ENCODE measurements around the gene CBLB. TPM values are rescaled to one million over a fixed set of nuclear protein-coding genes. Genes with fewer than 3 reads are reported as not detected.

Gene CBLB
- total and polyA plus RNA-seq, 2 of the 4 experiments (the other 2 are of a cell fraction) = 10.1 to 20.1 TPM

DNA sequence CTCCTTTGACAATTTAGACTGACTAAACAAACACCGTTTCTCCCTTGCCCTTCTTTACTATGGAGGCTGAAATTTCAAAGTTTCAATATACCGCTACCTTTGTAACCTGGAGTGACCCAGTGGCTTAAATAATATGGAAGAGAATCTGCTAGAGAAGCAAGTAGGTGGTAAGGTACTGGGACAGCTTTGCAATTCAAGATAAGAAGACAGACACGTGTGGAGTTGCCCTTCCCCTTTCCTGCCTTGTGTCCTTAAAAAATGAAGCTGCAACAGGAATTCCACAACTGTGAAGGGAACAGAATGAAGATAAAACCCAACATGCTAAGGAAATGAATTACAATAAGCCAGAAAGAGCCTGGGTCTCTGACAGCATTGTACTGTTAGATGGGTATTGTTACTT lies 26.4 kb downstream of the CBLB start:
- H2AK9ac ChIP-seq (replicated peaks; ENCODE audit: low read depth, low read length, poor library complexity) = no peak overlapping the region
- TF ChIP-seq MXI1 (IDR thresholded peaks at IDR 0.05; ENCODE audit: borderline replicate concordance, low read depth, low read length) (no peak), FOS (IDR thresholded peaks at IDR 0.05; ENCODE audit: low read depth, low read length) (no peak), RCOR1 (IDR thresholded peaks at IDR 0.05; ENCODE audit: insufficient replicate concordance, low read length) (no peak), BHLHE40 (IDR thresholded peaks at IDR 0.05; ENCODE audit: low read depth, low read length) (no peak), CHD1 (IDR thresholded peaks at IDR 0.05; ENCODE audit: low read depth, low read length) (no peak)
- ATAC-seq (ENCODE audit: low read depth) (no peak), DNase-seq (no peak)
- dilution Hi-C loops (cut with HindIII; ENCODE audit: low sequenced_read_pairs, unreplicated experiment) (no loop called here), in situ Hi-C loops (cut with MboI; ENCODE audit: low sequenced_read_pairs) (no loop called here), intact Hi-C loops (cut with micrococcal nuclease) (no loop called here)
- H3K4me3 ChIP-seq (ENCODE audit: insufficient read depth, low read depth, low read length) = no peak overlapping the region
- no peak overlapping the region for H3K56ac ChIP-seq (ENCODE audit: extremely low read depth, insufficient read depth, low read length)
- no peaks in the 10 kb centered on the region for H3K9me3 ChIP-seq (ENCODE audit: control insufficient read depth, insufficient read depth, low read length)
- no peak overlapping the region for H3K4ac ChIP-seq (ENCODE audit: low read depth, low read length)
- H3K23ac ChIP-seq (ENCODE audit: low read depth, low read length) = no peak overlapping the region; the same call in 1 of the 2 replicates
- 0% methylated on average over 1 of the region's 3 CpGs; no CpG with 5 or more reads in 1 of the 2 experiments for WGBS, 2 experiments (ENCODE audit: extremely low coverage in 2 of 2, insufficient read length in 1 of 2)
- BruUV-seq (replicated peaks) = no TSS peak
- peaks cover 4% of the 10 kb centered on the region; the same call in 1 of the 2 replicates for H3K4me1 ChIP-seq (ENCODE audit: control insufficient read depth, insufficient read depth, low read length)
- POLR2A ChIA-PET (ENCODE audit: unreplicated experiment) = no interaction called here
- no peaks in the 10 kb centered on the region; the same call in 1 of the 2 replicates for H3K9me1 ChIP-seq (ENCODE audit: insufficient read depth, low read length)
- H4K20me1 ChIP-seq (ENCODE audit: insufficient read depth, low read length) = no peaks in the 10 kb centered on the region
- peaks cover 7 to 10% of the 10 kb centered on the region in 2 experiments; a peak in 2 of 4 replicates for H3K79me1 ChIP-seq (ENCODE audit: low read depth in 1 of 2, low read length in 2 of 2)
- no peaks in the 10 kb centered on the region for H3K27me3 ChIP-seq (ENCODE audit: control insufficient read depth, insufficient read depth, low read length)
- no peak overlapping the region for H4K91ac ChIP-seq (ENCODE audit: insufficient read depth, low read depth, low read length)
- H2AK5ac ChIP-seq (ENCODE audit: low read depth, low read length) = no peak overlapping the region
- no peak overlapping the region for H3K27ac ChIP-seq (ENCODE audit: insufficient read depth, low read length)
- H3K14ac ChIP-seq (replicated peaks; ENCODE audit: low read depth, low read length) = no peak overlapping the region
- no peak overlapping the region for H4K5ac ChIP-seq (ENCODE audit: low read depth, low read length)
- CTCF ChIA-PET = no interaction called here
- H2BK15ac ChIP-seq (ENCODE audit: low read depth, low read length) = no peak overlapping the region
- H3K9ac ChIP-seq (ENCODE audit: low read depth, low read length) = no peak overlapping the region
- H2BK20ac ChIP-seq (ENCODE audit: low read depth, low read length) = no peak overlapping the region
- no peak overlapping the region for H2AFZ ChIP-seq (replicated peaks; ENCODE audit: low read length, poor library complexity)
- H2BK120ac ChIP-seq (ENCODE audit: low read depth, low read length) = no peak overlapping the region
- no peak overlapping the region for H3K18ac ChIP-seq (ENCODE audit: low read depth, low read length)
- no peak overlapping the region for H4K8ac ChIP-seq (ENCODE audit: low read depth in 2 of 2, low read length in 2 of 2)
- H3K4me2 ChIP-seq (ENCODE audit: low read depth, low read length) = no peak overlapping the region
- H2BK5ac ChIP-seq (ENCODE audit: low read depth, low read length, poor library complexity, severe bottlenecking) = no peak overlapping the region
- no peaks in the 10 kb centered on the region for H3K36me3 ChIP-seq (ENCODE audit: control insufficient read depth, insufficient read depth, low read length)
